GM18507 (cell line): ENCODE data around the gene NUTM2F.
A peak's percentile ranks its signal among the peaks of the same experiment; 100 is the strongest.
"Not testable (repeated sequence)": the region's sequence is repeated elsewhere in the genome, so short reads cannot be mapped to it uniquely, and the experiment has no call there.

Experiments used
- DNase-seq: peaks from one replicate; pipeline ENCODE4 v3.0.0; 2011; ENCODE audit warnings: low read depth; ENCODE audit not compliant: insufficient read length; ENCODE audit errors: extremely low spot score
- FAIRE-seq: peaks from 2 replicates; lab custom pipeline; 2011; peaks lifted over from hg19 to GRCh38; lab: Jason Lieb, UNC

Gene NUTM2F, protein sequence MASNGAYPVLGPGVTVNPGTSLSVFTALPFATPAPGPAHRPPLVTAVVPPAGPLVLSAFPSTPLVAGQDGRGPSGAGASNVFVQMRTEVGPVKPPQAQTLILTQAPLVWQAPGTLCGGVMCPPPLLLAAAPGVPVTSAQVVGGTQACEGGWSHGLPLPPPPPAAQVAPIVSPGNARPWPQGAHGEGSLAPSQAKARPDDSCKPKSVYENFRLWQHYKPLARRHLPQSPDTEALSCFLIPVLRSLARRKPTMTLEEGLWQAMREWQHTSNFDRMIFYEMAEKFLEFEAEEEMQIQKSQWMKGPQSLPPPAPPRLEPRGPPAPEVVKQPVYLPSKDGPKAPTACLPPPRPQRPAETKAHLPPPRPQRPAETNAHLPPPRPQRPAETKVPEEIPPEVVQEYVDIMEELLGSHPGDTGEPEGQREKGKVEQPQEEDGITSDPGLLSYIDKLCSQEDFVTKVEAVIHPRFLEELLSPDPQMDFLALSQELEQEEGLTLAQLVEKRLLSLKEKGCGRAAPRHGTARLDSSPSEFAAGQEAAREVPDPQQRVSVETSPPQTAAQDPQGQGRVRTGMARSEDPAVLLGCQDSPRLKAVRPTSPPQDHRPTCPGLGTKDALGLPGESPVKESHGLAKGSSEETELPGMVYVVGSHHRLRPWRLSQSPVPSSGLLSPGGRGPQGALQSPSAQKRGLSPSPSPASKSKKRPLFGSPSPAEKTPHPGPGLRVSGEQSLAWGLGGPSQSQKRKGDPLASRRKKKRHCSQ

GRCh38 chr9:94328544-94328943 lies at the start of gene NUTM2F:
Gene NUTM2F, minus strand, starts transcription at chr9:94328644. Its CDS starts 21 bp downstream, at chr9:94328623.
- FAIRE-seq, DNase-seq: not testable (repeated sequence)

DNA sequence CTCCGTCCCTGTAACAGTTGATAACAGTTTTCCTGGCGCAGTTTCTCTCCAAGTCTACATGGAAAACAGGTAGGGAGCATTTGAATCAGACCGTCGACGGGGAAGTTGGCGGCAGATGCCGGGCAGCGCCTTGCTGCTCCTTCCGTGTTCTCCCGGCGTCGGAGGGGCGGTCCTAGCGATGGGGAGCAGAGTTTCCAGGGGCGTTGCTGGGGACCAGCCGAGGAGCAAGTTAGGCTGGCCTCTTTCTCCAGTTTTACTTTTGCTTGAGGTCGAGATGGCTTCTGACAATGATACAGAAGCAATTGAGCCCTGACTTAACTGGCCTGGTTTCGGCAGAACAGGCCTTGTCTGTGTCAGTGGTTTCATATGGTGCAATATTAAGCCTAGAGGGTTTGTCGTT lies 46.8 kb upstream of the NUTM2F start:
- DNase-seq = not testable (repeated sequence)
- peak; percentile 87 for FAIRE-seq

GRCh38 chr9:94374176-94375056 lies 46.0 kb upstream of the NUTM2F start:
- DNase-seq = peak; percentile 59
- FAIRE-seq = peak; percentile 99

- not testable (repeated sequence) for DNase-seq, FAIRE-seq
These were observed 45.3 kb upstream of the NUTM2F start for GRCh38 chr9:94373779-94374175.

DNA sequence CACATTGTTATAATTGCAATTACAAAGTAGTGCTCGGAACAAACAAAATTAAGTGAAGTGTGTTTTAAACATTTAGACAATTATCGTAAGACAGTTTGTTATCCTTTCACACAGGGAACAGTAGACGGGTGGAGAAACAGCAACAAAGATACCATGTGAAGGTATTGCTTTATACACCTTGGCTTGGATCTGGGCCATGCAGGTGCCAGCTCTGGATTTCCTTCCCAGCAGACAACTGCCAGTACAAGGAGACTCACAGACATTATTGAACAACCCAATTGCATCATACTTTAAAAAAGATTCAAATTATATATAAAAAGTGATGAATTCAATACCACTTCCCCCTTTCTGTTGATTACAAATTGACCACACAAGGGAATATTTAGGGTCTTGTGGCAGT lies 41.8 kb upstream of the NUTM2F start:
- not testable (repeated sequence) for DNase-seq, FAIRE-seq

DNA sequence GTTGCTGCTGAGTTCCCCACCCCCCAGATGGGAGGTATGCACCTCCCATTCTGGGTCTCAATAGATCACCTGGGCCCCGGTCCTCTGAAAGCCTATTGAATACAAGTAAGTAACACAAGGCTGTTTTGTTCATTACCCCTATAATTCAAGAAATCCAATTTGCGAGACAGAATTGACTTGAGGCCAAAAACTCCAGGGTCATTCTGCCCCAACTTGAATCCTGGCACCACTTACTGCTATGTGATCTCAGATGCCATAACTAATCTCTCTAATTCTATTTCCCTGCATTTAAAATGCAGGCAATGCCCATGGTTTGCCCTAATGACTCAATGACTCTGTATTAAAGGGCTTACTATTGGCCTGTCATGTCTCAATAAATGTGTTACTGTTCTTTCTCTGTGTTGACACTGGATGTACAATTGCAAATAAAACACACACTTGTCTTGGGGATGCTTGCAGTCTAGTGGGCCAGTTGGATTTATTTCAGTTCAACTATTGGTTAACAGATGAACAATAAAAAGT lies 35.7 kb upstream of the NUTM2F start:
- not testable (repeated sequence) for DNase-seq, FAIRE-seq

DNA sequence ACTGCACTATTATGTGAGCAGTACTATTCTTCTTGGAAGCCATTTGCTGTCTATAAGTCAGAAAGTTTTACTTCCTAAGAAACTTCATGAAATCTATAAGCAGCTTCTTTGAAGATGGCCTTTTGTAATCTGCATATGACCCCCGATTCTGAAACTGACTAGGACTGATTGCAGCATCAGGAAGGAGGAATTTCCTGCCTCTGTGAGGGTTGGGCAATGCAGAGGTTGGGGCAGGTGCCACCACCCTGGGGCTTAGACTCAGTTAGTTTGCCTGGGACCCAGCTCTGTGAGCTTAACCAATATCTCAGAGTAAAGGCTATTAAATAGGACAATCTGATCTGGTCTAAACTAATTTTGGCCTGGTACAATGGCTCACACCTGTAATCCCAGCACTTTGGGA lies 28.7 kb upstream of the NUTM2F start:
- FAIRE-seq, DNase-seq: not testable (repeated sequence)

- FAIRE-seq, DNase-seq: not testable (repeated sequence)
These were observed 23.7 kb upstream of the NUTM2F start for GRCh38 chr9:94351901-94352723.

- FAIRE-seq, DNase-seq: not testable (repeated sequence)
These were observed 20.3 kb upstream of the NUTM2F start for GRCh38 chr9:94348754-94349153.

DNA sequence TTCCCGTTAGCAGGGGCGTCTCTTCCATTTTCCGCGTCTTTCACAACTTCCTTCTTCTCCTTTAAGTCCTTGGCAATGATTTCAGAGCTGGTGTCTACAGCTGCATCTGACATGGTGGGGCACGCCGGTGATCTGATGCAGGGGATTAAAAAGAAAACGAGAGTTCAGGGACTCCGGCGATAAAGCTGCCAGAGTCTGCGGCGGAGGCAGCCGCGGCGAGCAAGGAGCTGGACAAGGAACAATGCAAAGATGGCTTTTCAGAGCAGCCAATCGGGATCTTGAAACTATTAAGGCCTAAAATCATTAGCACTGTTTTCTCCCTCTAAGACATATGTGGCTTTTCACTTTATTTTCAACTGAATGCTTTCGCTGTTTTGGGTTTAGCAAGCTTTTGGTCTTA lies 19.0 kb upstream of the NUTM2F start:
- not testable (repeated sequence) for DNase-seq, FAIRE-seq

DNA sequence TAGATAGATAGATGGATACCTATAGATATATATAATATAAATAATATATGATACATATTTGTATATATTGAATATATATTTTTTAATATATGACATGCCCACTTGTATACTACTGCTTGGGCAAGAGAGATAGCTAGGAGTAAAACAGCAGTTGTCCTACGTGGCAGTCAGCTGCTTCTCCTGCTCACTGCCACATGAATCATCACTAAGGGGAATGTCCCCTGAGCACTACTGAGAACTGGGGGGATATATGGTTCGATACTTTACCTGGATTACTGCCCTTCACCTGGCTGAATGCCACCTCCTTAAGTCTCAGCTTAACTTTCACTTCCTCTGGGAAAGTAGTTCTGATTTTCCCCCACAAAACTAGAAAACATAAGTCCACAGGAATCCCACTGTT lies 13.3 kb upstream of the NUTM2F start:
- DNase-seq, FAIRE-seq: not testable (repeated sequence)

- FAIRE-seq, DNase-seq: not testable (repeated sequence)
These were observed 12.3 kb upstream of the NUTM2F start for GRCh38 chr9:94340750-94341149.

GRCh38 chr9:94339657-94340056 lies 11.2 kb upstream of the NUTM2F start:
- not testable (repeated sequence) for FAIRE-seq, DNase-seq

DNA sequence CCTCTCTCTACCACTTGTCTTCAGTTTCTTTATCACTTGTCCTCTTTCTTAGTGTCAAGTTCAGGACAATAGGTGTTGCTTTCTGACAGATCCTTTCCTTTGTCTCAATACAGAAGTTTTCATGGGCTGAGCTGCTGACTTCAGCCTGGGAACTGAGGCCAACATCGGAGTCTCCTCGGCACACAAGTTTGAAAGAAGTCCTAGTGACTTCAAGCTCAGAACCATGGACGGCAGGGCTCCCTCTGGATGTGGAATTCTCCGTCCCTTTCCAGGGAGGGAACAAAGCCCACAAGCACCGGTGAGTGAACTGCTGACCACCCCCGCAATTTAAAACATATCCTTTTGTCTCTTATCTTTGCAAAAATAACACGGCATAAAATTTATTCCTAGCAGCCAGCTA lies 10.3 kb upstream of the NUTM2F start:
- FAIRE-seq, DNase-seq: not testable (repeated sequence)

DNA sequence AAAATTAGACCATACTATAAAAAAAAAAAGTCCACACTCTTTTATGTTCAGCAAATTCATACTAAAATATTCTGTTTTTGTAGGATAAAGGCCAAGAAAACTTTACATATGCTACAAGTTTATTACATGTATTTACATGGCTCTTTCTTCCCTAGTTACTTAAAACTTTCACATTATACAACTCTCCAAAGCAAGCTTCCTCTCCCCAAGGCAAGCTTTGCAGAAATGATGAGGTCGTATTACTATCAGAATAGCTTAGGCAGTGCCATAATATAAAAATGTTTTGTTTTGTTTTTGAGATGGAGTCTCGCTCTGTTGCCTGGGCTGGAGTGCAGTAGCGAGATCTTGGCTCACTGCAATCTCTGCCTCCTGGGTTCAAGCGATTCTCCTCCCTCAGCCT lies 8.0 kb upstream of the NUTM2F start:
- FAIRE-seq = not testable (repeated sequence)

GRCh38 chr9:94325583-94325982 lies 2.9 kb downstream of the NUTM2F start:
- not testable (repeated sequence) for DNase-seq, FAIRE-seq

More for the DNA sequence above, 8.0 kb upstream of the NUTM2F start:
- not testable (repeated sequence) for DNase-seq

DNA sequence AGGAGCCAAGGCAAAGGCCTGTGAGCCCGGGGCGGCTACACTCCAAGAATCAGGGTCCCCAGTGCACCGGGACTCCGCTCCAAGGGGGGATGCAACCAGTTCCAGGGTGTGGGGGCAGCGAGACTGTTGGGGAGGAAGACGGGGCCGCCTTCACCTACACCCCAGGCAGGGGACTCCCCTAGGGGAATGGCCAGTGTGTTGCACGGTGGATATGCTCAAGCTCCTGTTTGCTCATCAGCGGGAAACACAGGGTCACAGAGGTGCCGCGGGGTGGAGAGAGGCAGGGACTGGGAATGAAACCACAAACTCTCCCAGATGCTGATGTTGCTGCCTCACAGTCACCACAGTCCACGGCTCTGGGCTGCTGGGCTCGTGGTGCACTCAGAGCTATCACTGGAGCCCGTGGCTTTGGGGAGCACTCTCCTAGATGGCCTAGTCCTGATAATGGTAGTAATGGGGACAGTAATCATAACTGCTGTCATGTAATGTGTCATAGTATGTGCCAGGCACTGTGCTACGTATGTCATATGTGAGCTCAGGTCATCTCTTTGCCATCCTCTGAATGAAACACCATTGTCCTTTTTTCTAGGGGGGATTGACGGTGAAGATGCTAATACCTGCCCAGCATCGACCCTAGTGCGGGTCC lies 5.2 kb downstream of the NUTM2F start:
- not testable (repeated sequence) for FAIRE-seq, DNase-seq
